A549 (cell line): ENCODE measurements around the gene MRPL23. TPM values are rescaled to one million over a fixed set of nuclear protein-coding genes. Genes with fewer than 3 reads are reported as not detected.
A peak's percentile ranks its signal among the peaks of the same experiment; 100 is the strongest.

Experiments
- ATAC-seq, 2 experiments: fragments of 200-7000 bp in 1 of 2; fragments of >200 bp in 1 of 2; cut with Nextera tagmentation in 1 of 2; cut with Tn5 transposase in 1 of 2; 3 replicates each; pipeline versions ENCODE4 v1.8.0 to v1.9.1; 2018 to 2020; ENCODE audit warnings: mild to moderate bottlenecking in 1 of 2, moderate library complexity in 1 of 2
- CTCF ChIA-PET: fragments of 300-600 bp; sonication (Branson Sonifier 250); formaldehyde crosslinking; extraction: SDS; loops from one replicate; lab custom pipeline; 2021; ENCODE audit warnings: antibody characterized with exemption, inconsistent platforms; lab: Yijun Ruan, JAX
- POLR2A ChIA-PET: fragments of 350-600 bp; formaldehyde crosslinking; extraction: SDS; loops from one replicate; lab custom pipeline; 2021; ENCODE audit warnings: antibody characterized with exemption, inconsistent platforms; lab: Yijun Ruan, JAX
- DNase-seq, 2 experiments: peaks; one replicate each; pipeline versions ENCODE4 v3.0.0 to v3.0.0-alpha.2; 2011 to 2016; ENCODE audit warnings: low read depth in 1 of 2, low spot score in 1 of 2
- FAIRE-seq: peaks from 2 replicates; lab custom pipeline; 2011; peaks lifted over from hg19 to GRCh38; lab: Jason Lieb, UNC
- H3K27ac ChIP-seq, 2 experiments: fragments of >200 bp; sonication (Bioruptor Twin); formaldehyde crosslinking; 3 replicates each; pipeline ENCODE4 v1.5.1; 2016 to 2017
- H3K4me1 ChIP-seq: fragments of >200 bp; sonication (Bioruptor Twin); formaldehyde crosslinking; 3 replicates; pipeline ENCODE4 v1.6.1; 2016
- H3K4me2 ChIP-seq: fragments of >200 bp; sonication (Bioruptor Twin); formaldehyde crosslinking; 3 replicates; pipeline ENCODE4 v1.6.1; 2016
- H3K4me3 ChIP-seq: fragments of >200 bp; sonication (Bioruptor Twin); formaldehyde crosslinking; 3 replicates; pipeline ENCODE4 v1.5.1; 2016
- H3K9me3 ChIP-seq: fragments of >200 bp; sonication (Bioruptor Twin); formaldehyde crosslinking; 3 replicates; pipeline ENCODE4 v1.6.1; 2016
- CBX2 ChIP-seq: fragments of 200-600 bp; sonication (generic); IDR thresholded peaks from 2 replicates; pipeline ENCODE4 v1.6.1; 2016; ENCODE audit warnings: low read depth, mild to moderate bottlenecking, borderline replicate concordance
- EHMT2 ChIP-seq: fragments of 200-600 bp; sonication (generic); IDR thresholded peaks from 2 replicates; pipeline ENCODE4 v1.6.1; 2016; ENCODE audit warnings: antibody characterized with exemption, low read depth, mild to moderate bottlenecking, moderate library complexity
- EP300 ChIP-seq, 2 experiments: fragments of >200 bp; sonication (Bioruptor Twin); formaldehyde crosslinking; IDR thresholded peaks; 2 replicates in 1 of 2; 3 replicates in 1 of 2; pipeline ENCODE4 v1.6.1; 2016 to 2017
- FOSB ChIP-seq: fragments of 250-450 bp; sonication (Bioruptor Pico); IDR thresholded peaks from 2 replicates; pipeline ENCODE4 v1.5.0; 2020; ENCODE audit warnings: mild to moderate bottlenecking, moderate library complexity
- FOXS1 ChIP-seq: fragments of 250-450 bp; sonication (Bioruptor Pico); IDR thresholded peaks from 2 replicates; pipeline ENCODE4 v1.5.0; 2020; ENCODE audit warnings: mild to moderate bottlenecking, moderate library complexity
- GATA3 ChIP-seq: IDR thresholded peaks from 2 replicates; pipeline ENCODE4 v1.6.1; 2012; ENCODE audit warnings: borderline replicate concordance
- HDAC2 ChIP-seq: fragments of 200-600 bp; sonication (generic); IDR thresholded peaks from 2 replicates; pipeline ENCODE4 v1.6.1; 2016
- HEYL ChIP-seq: fragments of 250-450 bp; sonication (Bioruptor Pico); IDR thresholded peaks from 2 replicates; pipeline ENCODE4 v1.8.0; 2021; ENCODE audit warnings: mild to moderate bottlenecking, moderate library complexity
- JUN ChIP-seq, 2 experiments: fragments of >200 bp; sonication (Bioruptor Twin); formaldehyde crosslinking; IDR thresholded peaks; 2 replicates in 1 of 2; 3 replicates in 1 of 2; pipeline ENCODE4 v1.6.1; 2016 to 2017
- KDM5A ChIP-seq: fragments of 200-600 bp; sonication (generic); IDR thresholded peaks from 2 replicates; pipeline ENCODE4 v1.6.1; 2016; ENCODE audit warnings: antibody characterized with exemption, mild to moderate bottlenecking
- MAFK ChIP-seq: fragments of 450-650 bp; IDR thresholded peaks from 2 replicates; pipeline ENCODE4 v1.6.1; 2014; ENCODE audit not compliant: partially characterized antibody
- NPAS2 ChIP-seq: fragments of 250-450 bp; sonication (Bioruptor Pico); IDR thresholded peaks from 2 replicates; pipeline ENCODE4 v1.8.0; 2022; ENCODE audit warnings: mild to moderate bottlenecking, moderate library complexity, borderline replicate concordance
- POLR2A ChIP-seq: IDR thresholded peaks from 2 replicates; pipeline ENCODE4 v1.6.1; 2012; ENCODE audit warnings: mild to moderate bottlenecking, low read length
- POLR2AphosphoS2 ChIP-seq: conservative IDR thresholded peaks from 2 replicates; pipeline ENCODE4 v1.6.1; 2012; ENCODE audit warnings: low read length, improper control_type of control experiment, inconsistent platforms
- ZNF302 ChIP-seq: fragments of 250-450 bp; sonication (Bioruptor Pico); IDR thresholded peaks from 2 replicates; pipeline ENCODE4 v1.9.0; 2021; ENCODE audit warnings: inconsistent platforms, mild to moderate bottlenecking, moderate library complexity
- ZSCAN20 ChIP-seq: fragments of 250-450 bp; sonication (Bioruptor Pico); IDR thresholded peaks from 2 replicates; pipeline ENCODE4 v1.8.0; 2022; ENCODE audit warnings: mild to moderate bottlenecking, moderate library complexity
- WGBS: methylation state at CpG from one replicate; pipeline ENCODE4 v1.1.6; 2017; ENCODE audit errors: missing lambda C conversion rate; 5-methylcytosine and 5-hydroxymethylcytosine counted together
- polyA plus RNA-seq, 4 experiments: library from polyadenylated mRNA; depleted of rRNA in 3 of 4; stranded (reverse); fragments of >200 nt; fragmentation: RNase III in 1 of 4; extraction: RNeasy Plus Mini Kit Qiagen cat#74134 plus additional on column Dnase treatment in 1 of 4; gene quantifications; 2 replicates in 3 of 4; 3 replicates in 1 of 4; pipeline ENCODE4 v1.2.3, GENCODE V29; 2011 to 2017
- TF ChIP-seq, protein P1 (sequence below): fragments of 250-450 bp; sonication (Bioruptor Pico); IDR thresholded peaks from 2 replicates; pipeline ENCODE4 v1.5.0; 2020; ENCODE audit warnings: low read depth, mild to moderate bottlenecking, moderate library complexity
- TF ChIP-seq, protein P2 (sequence below): fragments of 450-650 bp; IDR thresholded peaks from 2 replicates; pipeline ENCODE4 v1.6.1; 2014; ENCODE audit warnings: antibody characterized with exemption
- TF ChIP-seq, protein P3 (sequence below): fragments of >200 bp; sonication (Bioruptor Twin); formaldehyde crosslinking; IDR thresholded peaks from 2 replicates; pipeline ENCODE4 v1.6.1; 2016
- TF ChIP-seq, protein P4 (sequence below): fragments of 250-450 bp; sonication (Bioruptor Pico); IDR thresholded peaks from 2 replicates; pipeline ENCODE4 v1.5.0; 2021; ENCODE audit warnings: mild to moderate bottlenecking, moderate library complexity, borderline replicate concordance
- TF ChIP-seq, protein P5 (sequence below): fragments of 150-350 bp; IDR thresholded peaks from 2 replicates; pipeline ENCODE4 v1.6.1; 2014; ENCODE audit warnings: low read depth, mild to moderate bottlenecking, low read length
- TF ChIP-seq, protein P6 (sequence below): fragments of >200 bp; sonication (Bioruptor Twin); formaldehyde crosslinking; IDR thresholded peaks from 3 replicates; pipeline ENCODE4 v1.6.1; 2016

MRPL23 gene
- polyA plus RNA-seq, 2 of the 4 experiments (the other 2 are of a cell fraction), result 77.7 to 160 TPM

DNA sequence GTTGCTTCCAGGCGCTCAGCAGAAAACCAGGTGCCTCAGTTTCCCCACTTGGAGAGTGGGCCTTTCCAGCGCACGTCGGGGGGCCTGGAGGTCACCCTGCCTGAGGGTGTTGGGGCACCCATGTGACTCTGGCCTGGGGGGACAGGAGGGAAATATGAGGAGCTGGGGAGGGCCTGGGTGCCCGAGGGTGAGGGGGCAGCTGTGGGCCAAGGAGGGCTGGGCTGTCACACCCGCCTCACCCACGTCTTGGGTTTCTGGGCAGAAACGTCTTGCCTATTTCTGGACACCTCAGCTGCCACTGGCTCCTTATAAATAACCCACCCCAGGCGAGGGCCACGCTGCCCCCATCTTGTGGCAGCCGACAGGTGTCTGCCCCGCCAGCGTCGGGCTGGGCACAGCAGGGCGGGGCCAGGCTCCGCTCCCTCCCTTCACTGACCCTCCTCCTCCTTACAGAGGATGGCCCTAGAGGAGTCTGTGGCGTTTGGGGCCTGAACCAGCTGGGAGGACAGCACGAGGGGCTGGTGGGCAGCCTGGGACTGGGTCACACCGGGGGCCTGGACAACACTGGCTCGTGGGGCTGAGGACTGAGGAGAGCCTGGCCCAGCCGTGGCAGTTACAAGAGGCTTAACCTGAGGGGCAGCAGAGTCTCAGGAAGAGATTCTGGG lies 26.1 kb upstream of the MRPL23 start:
- ATAC-seq (peak; percentile 8 to 42; a peak in 3 of 6 replicates), FAIRE-seq (no peak), DNase-seq (no peak)
- Histone ChIP-seq H3K4me2 (no peak overlapping the region; the same call in 2 of the 3 replicates), H3K4me1 (no peaks in the 10 kb centered on the region), H3K9me3 (no peaks in the 10 kb centered on the region), H3K27ac (no peak overlapping the region), H3K4me3 (no peak overlapping the region)
- ChIA-PET POLR2A (no interaction called here), CTCF (interaction anchor here (1.1 to 6.3 kb wide), 16 partner anchors 12 to 268 kb away, joined by 3 to 65 read pairs (median 6); partner anchors contain the start of genes KRTAP5-6 and TNNI2)
- TF ChIP-seq, protein P1, sequence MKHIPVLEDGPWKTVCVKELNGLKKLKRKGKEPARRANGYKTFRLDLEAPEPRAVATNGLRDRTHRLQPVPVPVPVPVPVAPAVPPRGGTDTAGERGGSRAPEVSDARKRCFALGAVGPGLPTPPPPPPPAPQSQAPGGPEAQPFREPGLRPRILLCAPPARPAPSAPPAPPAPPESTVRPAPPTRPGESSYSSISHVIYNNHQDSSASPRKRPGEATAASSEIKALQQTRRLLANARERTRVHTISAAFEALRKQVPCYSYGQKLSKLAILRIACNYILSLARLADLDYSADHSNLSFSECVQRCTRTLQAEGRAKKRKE (CRISPR knock-in tag), result no peak
- TF ChIP-seq, protein P2, sequence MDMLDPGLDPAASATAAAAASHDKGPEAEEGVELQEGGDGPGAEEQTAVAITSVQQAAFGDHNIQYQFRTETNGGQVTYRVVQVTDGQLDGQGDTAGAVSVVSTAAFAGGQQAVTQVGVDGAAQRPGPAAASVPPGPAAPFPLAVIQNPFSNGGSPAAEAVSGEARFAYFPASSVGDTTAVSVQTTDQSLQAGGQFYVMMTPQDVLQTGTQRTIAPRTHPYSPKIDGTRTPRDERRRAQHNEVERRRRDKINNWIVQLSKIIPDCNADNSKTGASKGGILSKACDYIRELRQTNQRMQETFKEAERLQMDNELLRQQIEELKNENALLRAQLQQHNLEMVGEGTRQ, result no peak
- no peak for TF ChIP-seq CBX2
- no peak for TF ChIP-seq HDAC2
- TF ChIP-seq, protein P3, sequence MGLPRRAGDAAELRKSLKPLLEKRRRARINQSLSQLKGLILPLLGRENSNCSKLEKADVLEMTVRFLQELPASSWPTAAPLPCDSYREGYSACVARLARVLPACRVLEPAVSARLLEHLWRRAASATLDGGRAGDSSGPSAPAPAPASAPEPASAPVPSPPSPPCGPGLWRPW, result no peak
- no peak for TF ChIP-seq FOSB
- no peak for TF ChIP-seq JUN (IDR thresholded peaks at IDR 0.05)
- 45% methylated on average over 19 of the region's 21 CpGs for whole genome bisulfite sequencing

DNA sequence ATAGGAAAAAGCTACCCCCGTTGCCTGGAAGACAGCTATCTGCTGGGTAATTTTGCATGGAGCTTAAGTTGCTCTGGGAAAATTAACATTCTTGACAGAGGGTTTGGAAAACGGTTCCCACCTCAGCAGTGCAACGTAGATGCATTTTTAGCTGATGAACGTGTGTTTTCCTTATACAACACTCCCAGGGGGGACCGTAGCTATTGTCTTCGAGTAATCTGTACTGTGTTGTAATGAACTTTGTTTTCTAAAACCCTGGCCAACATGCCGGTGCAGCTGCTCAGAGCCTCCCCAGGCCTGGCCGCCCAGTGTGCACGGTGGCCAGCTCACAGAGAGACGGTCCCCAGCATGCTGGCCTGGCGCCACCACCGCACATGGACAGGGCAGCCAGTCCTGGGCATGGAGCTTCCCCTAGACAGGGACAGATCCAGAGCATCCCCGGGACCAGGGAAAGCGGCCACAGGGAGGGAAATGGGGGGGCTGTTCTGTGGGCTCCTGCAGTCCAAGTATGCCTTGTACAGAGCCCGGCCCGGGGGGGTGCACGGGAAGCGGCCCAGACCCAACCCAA lies 25.5 kb upstream of the MRPL23 start:
- ChIA-PET CTCF (interaction anchor here (0.5 to 6.3 kb wide), 18 partner anchors 12 to 269 kb away, joined by 3 to 65 read pairs (median 6); partner anchors contain the start of genes KRTAP5-6 and TNNI2), POLR2A (no interaction called here)
- H3K4me2 ChIP-seq, result no peak overlapping the region; the same call in 2 of the 3 replicates
- peak in 1 of 2 experiments; percentile 4; a peak in 1 of 6 replicates for ATAC-seq
- H3K27ac ChIP-seq, result no peak overlapping the region
- no peaks in the 10 kb centered on the region for H3K4me1 ChIP-seq
- H3K4me3 ChIP-seq, result no peak overlapping the region
- no peaks in the 10 kb centered on the region for H3K9me3 ChIP-seq
- 64% methylated on average over 15 of the region's 18 CpGs for WGBS
- DNase-seq, result no peak
- no peak for TF ChIP-seq MAFK
- TF ChIP-seq, protein P1 (CRISPR knock-in tag), result no peak
- no peak for FAIRE-seq

DNA sequence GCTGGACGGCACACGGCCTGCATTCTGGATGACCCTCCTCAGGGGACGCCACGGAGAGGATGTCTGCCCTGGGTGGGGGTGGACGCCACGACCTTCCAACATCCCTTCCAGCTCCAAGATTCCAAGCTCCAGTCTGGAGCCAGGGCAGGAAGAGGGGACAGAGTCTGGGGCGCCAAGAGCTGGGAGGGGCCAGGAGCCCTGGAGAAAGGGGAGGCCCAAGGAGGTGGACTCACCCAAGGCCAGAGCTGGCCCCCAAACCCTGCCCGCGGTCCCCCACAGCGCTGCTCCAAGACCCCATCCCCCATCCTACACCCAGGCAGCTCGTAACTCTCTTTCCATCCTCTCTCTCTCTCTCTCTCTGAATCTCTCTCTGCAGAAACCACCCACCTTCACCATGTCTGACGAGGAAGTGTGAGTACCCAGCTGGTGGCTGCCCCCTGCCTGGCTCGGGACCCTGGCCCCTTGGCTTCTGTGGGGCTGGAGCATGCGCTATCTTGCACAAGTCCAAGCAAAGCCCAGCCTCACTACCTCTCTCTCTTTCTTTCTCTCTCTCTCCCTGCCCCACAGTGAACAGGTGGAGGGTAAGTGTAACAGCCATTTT lies 24.6 kb upstream of the MRPL23 start:
- ChIA-PET POLR2A (no interaction called here), CTCF (interaction anchor here (1.1 to 6.3 kb wide), 11 partner anchors 11 to 270 kb away, joined by 3 to 65 read pairs (median 11); no protein-coding TSS in a partner anchor)
- Histone ChIP-seq H3K4me1 (no peaks in the 10 kb centered on the region), H3K9me3 (no peaks in the 10 kb centered on the region), H3K4me2 (no peak overlapping the region), H3K27ac (no peak overlapping the region), H3K4me3 (no peak overlapping the region)
- TF ChIP-seq, protein P4, sequence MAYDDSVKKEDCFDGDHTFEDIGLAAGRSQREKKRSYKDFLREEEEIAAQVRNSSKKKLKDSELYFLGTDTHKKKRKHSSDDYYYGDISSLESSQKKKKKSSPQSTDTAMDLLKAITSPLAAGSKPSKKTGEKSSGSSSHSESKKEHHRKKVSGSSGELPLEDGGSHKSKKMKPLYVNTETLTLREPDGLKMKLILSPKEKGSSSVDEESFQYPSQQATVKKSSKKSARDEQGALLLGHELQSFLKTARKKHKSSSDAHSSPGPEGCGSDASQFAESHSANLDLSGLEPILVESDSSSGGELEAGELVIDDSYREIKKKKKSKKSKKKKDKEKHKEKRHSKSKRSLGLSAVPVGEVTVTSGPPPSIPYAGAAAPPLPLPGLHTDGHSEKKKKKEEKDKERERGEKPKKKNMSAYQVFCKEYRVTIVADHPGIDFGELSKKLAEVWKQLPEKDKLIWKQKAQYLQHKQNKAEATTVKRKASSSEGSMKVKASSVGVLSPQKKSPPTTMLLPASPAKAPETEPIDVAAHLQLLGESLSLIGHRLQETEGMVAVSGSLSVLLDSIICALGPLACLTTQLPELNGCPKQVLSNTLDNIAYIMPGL, result no peak
- TF ChIP-seq EHMT2, result no peak
- no peak for TF ChIP-seq HEYL
- no peak for TF ChIP-seq POLR2AphosphoS2
- no peak for TF ChIP-seq ZSCAN20
- no peak for TF ChIP-seq NPAS2 (CRISPR knock-in tag)
- TF ChIP-seq GATA3, result no peak
- TF ChIP-seq POLR2A, result no peak
- TF ChIP-seq KDM5A, result no peak
- no peak for TF ChIP-seq FOXS1
- TF ChIP-seq, protein P5, sequence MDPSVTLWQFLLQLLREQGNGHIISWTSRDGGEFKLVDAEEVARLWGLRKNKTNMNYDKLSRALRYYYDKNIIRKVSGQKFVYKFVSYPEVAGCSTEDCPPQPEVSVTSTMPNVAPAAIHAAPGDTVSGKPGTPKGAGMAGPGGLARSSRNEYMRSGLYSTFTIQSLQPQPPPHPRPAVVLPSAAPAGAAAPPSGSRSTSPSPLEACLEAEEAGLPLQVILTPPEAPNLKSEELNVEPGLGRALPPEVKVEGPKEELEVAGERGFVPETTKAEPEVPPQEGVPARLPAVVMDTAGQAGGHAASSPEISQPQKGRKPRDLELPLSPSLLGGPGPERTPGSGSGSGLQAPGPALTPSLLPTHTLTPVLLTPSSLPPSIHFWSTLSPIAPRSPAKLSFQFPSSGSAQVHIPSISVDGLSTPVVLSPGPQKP, result no peak
- no peak for TF ChIP-seq ZNF302 (CRISPR knock-in tag)
- TF ChIP-seq, protein P6, sequence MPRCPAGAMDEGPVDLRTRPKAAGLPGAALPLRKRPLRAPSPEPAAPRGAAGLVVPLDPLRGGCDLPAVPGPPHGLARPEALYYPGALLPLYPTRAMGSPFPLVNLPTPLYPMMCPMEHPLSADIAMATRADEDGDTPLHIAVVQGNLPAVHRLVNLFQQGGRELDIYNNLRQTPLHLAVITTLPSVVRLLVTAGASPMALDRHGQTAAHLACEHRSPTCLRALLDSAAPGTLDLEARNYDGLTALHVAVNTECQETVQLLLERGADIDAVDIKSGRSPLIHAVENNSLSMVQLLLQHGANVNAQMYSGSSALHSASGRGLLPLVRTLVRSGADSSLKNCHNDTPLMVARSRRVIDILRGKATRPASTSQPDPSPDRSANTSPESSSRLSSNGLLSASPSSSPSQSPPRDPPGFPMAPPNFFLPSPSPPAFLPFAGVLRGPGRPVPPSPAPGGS, result no peak
- no peak for TF ChIP-seq EP300 (IDR thresholded peaks at IDR 0.05)
- no peak for TF ChIP-seq HDAC2
- ATAC-seq (no peak), DNase-seq (no peak), FAIRE-seq (no peak)
- WGBS, result 69% methylated on average over 14 of the region's 14 CpGs
